HG03575 (cell line): Measurements from ENCODE around the gene GSDMA.
"Not testable (repeated sequence)": the region's sequence is repeated elsewhere in the genome, so short reads cannot be mapped to it uniquely, and the experiment has no call there.

ENCODE experiments used
- ATAC-seq: cut with Tn5 transposase; IDR thresholded peaks from one replicate; pipeline ENCODE4 v1.9.1; 2021; ENCODE audit not compliant: unreplicated experiment, insufficient number of reproducible peaks, low FRiP score; ENCODE audit errors: extremely low read depth

GSDMA gene

GRCh38 chr17:39927929-39928857 lies 34.6 kb upstream of the GSDMA start:
- ATAC-seq = no peak

DNA sequence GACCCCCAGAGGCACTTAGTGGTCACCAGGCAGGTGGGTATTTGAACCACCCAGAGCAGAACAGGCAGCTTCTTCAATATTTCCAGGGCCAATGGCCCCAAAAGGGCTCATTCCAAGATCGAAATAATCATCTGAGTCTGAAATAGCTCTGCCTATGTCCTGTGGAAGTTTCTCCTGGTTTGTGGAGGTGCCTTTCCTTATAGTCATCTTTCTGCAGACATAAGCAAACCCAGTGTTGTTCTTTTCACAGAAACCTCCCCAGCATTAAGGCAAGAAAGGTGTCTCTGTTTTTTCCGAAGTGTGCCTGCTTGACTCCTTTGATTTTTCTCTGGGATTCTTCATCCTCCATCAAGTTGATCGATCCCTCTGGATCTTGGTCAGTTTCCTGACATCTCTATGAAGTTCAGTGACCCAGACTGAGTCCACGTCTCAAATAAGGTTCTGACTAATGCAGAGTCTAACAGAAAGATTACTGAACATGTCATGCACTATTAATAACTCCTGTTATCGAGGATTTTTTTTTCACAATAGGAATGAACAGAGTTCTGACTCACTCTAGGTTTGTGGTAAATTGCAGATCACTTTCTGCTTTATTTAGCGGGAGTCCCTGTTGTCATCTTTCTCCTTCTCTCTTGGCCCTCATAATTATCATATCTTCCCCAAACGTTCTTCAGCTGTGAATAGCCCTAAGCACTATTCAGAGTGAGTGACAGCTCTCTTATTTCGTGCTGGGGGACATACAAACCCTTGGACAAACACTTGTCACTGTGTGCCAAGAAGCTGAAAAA lies 33.8 kb upstream of the GSDMA start:
- ATAC-seq = no peak

- no peak for ATAC-seq
Observed at GRCh38 chr17:39929646-39930407, 33.0 kb upstream of the GSDMA start.

- no peak for ATAC-seq
Observed at GRCh38 chr17:39933912-39934311, 28.9 kb upstream of the GSDMA start.

GRCh38 chr17:39934324-39934723 lies 28.5 kb upstream of the GSDMA start:
- ATAC-seq = no peak

DNA sequence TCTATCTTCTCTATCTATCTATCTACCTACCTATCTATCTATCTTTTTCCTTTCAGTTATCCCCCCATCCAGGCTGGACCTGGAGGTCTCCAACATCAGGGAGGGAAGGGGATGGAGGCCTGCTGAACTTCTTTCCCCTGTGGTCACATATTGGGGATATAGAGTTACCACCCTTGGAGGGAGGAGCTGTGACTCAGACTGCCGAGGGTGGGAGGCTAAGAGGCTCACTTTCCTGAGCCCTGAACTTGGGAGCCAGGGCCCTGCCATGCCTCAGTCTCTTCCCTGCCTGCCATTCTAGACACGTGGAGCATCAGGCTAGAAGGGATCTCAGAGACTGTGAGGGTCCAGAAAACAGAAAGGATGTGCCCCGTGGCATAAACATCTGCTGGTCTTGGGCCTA lies 26.9 kb upstream of the GSDMA start:
- ATAC-seq = no peak

GRCh38 chr17:39937447-39937846 lies 25.4 kb upstream of the GSDMA start:
- no peak for ATAC-seq

- ATAC-seq = no peak
Observed at GRCh38 chr17:39938140-39938869, 24.5 kb upstream of the GSDMA start.

DNA sequence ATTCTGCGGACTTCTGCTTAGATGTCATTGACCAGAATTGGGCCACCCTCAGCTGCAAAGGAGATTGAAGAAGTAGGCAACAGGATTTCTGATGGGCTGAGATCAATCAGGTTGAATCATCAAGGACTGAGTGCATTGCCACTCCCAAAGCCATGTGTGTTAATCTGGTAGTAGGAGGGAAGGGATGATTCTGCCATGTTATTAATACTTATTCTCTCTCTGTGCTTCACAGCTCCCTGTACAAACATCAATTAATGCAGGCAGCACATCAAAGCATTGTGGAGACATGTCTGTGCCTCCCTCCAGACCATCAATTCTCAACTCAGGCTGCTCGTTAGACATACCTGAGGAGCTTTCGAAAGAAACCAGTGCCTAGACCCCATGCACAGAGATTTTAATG lies 23.7 kb upstream of the GSDMA start:
- ATAC-seq = no peak

DNA sequence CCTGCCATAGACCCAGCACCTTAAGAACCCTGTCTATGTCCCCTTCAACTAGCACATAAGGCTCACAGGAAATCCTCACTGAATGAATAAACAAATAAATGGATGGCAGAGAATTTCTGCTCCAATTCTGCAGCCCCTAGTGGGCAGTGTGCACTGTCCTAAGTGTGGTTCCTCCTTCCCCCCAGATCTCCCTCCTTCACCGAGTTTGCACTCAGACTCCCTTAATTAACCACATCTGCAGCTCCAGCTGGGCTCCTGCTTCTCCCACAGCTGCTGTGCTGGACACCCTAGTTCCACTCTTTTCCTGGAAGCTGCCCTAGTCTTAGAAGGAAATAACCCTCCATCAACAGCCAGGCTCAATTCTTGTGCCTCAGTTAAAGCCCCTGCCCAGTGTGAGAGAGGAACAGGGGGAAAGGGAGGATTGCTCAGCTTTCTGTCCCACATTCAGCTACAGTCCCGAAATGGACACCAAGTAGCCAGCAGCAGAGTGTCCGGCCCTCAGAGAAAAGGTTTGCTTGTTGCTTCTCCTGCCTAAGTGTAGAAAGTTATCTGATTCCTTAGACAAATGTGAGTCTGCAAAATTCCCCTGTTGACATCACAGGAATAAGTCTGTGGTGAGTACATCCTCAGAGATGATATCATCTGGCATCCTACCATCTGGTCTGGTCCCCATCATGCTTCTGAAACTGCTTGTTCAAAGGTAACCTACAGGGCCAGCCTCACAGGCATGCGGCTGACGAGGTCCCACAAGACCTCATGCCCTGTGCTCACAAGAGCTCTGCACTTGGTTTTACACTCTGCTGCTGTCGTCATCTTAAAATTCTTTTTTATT lies 23.0 kb upstream of the GSDMA start:
- ATAC-seq = no peak

- ATAC-seq = no peak
Observed at GRCh38 chr17:39943702-39944392, 19.0 kb upstream of the GSDMA start.

DNA sequence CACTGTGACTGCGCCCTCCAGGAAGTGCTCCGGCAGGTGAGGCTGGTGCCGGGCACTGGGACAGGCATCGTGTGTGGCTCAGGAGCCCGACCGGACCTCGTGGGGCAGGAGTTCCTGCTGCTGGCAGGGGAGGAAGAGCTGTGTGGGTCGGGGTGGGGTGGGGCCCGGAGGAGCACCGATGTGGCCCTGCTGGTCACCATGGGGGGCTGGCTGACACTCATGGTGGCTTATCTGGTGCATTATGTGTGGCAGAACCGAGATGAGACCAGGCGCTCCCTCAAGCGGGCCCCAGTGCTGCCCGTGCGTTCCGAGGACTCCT lies 18.5 kb upstream of the GSDMA start:
- ATAC-seq = no peak

DNA sequence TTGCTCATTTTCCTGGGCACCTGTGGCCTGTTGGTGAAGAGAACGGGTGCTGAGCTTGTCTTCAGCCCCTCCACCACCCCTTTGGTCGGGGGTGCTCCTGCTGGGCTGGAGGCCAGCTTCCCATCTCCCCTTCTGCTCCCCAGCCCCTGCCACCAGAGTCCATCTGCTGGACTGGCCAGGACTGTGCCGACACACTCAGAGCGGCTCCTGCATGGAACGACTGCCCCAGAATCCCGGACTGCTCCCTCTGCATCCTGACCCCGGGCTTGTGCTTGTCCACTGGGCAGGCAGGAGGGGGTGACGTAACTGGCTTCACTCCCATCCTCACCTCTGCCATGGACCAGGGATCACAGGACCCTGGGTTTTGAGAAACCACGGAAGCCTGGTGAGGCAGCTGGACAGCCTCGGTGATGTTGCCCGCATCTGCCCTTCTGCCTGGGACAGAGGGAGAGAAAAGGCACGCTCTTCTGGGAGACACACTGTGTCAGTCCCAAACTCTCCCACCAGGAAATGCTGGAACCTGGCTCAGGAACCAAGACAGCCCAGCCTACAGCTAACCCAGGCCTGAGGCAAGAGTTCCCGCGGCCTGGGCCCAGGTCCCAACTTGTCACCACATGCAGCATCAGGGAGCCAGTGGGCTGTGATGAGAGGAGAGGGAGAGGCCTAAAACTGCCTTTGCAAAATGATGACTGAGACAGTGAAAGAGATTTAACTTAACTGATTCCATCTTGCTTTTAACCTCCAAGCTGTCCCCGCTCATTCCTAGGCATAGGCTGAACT lies 16.1 kb upstream of the GSDMA start:
- no peak for ATAC-seq

- not testable (repeated sequence) for ATAC-seq
Observed at GRCh38 chr17:39948489-39948828, 14.3 kb upstream of the GSDMA start.

DNA sequence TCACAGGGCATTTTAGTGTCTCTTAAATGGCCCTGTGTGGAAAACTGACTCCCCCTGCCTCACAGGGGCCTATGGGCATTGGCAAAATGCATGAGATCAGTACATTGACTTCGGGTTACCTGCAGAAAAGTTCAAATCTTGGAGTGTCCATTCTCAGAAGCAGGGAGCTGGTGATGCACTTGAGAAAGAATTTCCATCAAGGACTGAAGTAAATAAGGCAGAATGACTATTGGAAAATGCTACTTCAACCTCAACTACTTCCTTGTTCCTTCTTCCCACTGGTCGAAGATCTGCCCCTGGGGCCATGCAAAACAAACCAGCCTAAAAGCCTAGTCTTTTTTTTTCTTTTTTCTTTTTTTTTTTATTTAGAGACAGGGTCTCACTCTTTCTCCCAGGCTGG lies 13.8 kb upstream of the GSDMA start:
- ATAC-seq = no peak

GRCh38 chr17:39950871-39951348 lies 11.9 kb upstream of the GSDMA start:
- ATAC-seq = no peak
